Renal pelvis (tissue), 4 donors: ENCODE measurements around the gene SYVN1. TPM values are rescaled to one million over a fixed set of nuclear protein-coding genes. Genes with fewer than 3 reads are reported as not detected.

Source experiments
- DNase-seq: peaks from one replicate; pipeline ENCODE4 v3.0.0-alpha.2; 2013
- polyA plus RNA-seq, 3 donors: library from polyadenylated mRNA; unstranded; fragments of 120-200 nt; gene quantifications; one replicate each; pipeline ENCODE4 v1.2.1, GENCODE V29; 2013; ENCODE audit not compliant: insufficient read length in 3 of 3

The SYVN1 gene
- polyA plus RNA-seq, 3 donors = 48.6 to 51.8 (median 49.6) TPM

DNA sequence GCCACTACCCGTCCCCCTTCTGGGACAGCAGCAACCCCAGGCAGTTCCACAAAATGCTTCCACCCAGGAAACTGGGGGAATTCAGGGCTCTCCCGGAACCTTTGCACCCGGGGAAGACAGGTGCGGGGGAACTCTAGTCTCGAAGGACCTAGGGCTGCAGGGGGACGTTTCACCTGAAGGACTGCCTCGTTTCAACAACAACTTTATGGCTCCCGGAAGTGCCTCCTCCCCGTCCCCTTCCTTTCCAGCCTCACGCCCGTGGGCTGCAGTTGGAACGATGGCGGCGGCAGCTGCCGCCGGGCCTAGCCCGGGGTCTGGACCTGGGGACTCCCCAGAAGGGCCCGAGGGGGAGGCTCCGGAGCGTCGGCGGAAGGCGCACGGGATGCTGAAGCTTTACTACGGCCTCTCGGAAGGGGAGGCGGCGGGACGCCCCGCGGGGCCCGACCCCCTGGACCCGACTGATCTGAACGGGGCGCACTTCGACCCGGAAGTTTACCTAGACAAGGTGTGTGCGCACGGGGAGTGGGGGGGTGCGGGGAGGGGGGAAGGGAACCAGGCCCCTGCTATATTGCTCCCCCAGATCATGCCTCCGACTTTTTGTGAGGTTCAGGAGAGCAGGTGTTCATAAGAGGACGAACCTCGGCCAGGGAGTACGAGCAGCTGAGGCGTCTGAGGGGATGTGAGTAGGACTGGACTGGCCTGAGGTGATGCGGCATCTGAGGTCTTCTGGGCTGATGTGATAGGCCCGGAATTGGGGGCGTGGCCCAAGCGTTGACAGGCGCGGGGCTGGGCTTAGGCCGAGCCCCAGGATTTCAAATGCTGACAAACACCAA lies 38.1 kb downstream of the SYVN1 start, which contains the start of gene VPS51:
Gene VPS51 (plus strand): TSS at position 241 of the 833 bp plus-strand sequence. CDS start 37 bp downstream, at position 278.
- DNase-seq = peak; percentile 92

DNA sequence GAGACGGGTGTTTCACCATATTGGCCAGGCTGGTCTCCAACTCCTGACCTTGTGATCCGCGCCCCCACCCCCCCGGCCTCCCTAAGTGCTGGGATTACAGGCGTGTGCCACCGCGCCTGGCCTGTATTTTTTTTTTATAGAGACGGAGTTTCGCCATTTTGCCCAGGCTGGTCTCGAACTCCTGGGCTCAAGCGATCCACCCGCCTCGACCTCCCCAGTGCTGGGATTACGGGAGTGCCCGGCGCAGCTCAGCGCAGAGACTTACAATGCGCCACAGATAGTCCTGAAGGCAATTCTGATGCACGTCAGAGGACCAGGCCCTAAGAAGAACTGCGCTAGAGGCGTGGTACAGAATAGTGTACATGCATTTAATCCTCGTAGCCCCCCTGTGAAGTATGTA lies 38.9 kb downstream of the SYVN1 start:
- no peak for DNase-seq

- DNase-seq = no peak
Observed at GRCh38 chr11:65090628-65091027, 43.7 kb downstream of the SYVN1 start.

- no peak for DNase-seq
Observed at GRCh38 chr11:65089621-65090020, 44.7 kb downstream of the SYVN1 start.

- DNase-seq = no peak
Observed at GRCh38 chr11:65087827-65088226, 46.5 kb downstream of the SYVN1 start.

DNA sequence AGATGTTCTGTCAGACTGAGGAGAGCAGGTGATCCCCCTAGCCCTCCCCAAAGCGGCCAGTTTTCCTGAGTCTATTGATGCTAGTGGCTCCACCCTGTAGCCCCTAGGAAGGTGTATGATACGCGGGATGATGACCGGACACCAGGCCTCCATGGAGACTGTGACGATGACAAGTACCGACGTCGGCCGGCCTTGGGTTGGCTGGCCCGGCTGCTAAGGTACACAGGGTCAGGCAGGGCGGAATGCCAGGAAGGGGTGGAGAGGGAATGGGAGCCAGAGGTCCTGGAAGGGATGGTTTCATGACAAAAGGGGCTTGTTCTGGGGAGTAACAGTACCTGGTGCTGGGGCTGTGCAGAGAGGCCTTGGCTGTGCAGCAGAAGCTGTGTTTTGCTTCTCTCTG lies 47.1 kb downstream of the SYVN1 start:
- no peak for DNase-seq

- DNase-seq = no peak
Observed at GRCh38 chr11:65086809-65087208, 47.5 kb downstream of the SYVN1 start.

DNA sequence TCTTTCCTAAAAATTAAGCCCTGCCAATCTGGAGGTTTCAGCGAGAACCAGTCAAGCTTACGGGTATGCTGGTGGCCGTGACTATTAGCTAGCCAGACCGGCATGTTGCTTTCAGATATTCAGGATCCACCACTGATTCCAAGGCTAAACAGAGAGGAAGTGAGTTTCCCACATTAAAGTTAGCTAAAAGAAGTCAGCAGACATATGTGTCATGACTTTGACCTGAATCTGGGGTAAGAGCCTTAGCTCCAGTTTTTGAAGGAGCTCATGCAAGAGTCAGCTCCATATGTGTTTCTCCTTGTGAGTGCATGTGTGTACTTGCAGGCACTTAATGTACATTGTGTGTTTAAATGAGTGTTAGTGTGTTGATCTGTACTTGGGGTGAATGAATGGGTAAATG lies 48.9 kb downstream of the SYVN1 start:
- DNase-seq = no peak

DNA sequence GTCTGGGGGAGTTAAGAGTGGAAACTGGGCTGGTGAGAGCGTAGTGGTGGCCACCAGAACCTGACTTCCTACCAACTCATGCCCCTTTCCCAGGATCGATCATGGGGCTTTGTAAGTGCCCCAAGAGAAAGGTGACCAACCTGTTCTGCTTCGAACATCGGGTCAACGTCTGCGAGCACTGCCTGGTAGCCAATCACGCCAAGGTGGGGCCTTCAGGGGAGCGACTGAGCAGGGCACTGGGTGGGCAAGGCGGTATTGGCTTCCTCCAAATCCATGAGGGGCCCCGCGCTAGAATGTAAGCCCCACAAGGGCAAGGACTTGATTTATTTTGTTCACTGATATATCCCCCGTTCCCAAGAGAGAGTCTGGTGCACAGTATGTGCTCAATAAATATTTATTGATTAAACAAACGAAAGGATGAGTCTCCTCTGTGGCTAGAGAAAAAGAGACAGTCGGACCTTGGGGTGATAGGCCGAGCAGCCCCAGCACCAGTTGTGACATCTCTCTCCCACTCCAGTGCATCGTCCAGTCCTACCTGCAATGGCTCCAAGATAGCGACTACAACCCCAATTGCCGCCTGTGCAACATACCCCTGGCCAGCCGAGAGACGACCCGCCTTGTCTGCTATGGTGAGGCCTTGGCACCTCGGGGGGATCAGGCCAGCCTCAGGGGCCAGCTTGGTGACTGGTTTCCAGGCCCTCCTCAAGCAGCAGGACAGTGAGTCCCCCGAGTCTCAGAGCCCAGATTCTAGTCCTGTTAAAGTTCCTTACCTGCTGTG lies 49.5 kb downstream of the SYVN1 start:
- DNase-seq = no peak

DNA sequence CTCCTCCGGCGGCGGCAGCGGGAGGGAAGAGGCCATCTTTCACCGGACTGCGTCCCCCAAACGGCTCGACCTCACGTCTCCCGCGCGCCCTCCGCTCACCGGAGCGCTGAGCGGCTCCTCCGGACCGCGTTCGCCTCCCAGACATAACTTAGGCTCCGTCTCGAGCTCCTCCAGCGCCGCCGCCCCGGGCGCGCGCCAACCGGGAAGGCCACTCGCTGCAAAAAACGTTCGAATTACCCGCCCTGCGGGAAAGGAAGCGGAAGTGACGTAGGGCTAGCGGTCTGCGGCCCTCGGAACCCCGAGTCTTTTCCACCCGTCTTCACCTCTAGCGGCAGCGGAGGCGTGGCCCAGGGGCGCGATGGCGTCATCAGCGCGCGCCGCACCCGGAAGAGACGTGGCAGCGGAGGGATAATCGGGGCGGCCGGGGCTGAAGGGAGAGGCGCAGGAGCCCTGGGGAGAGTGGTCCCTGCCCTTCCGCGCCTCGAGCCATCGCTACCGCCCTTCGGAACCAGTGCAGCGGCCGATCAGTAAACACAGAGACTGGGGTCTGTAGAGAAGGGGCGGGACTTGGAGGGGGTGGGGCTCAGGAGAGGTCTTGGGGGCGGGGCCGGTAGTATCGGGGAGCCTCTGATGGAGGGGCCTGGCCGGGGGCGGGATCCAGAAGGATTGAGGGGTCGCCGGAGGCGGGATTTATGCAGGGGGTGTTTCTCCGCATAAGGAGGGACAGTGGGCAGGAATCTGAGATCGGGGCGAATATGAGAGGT lies 50.3 kb downstream of the SYVN1 start, which contains the start of the genes CDCA5 and ZFPL1:
Gene CDCA5 (minus strand): TSS at position 207 of the 764 bp plus-strand sequence. CDS start 62 bp downstream, at position 145.
Gene ZFPL1 (plus strand): TSS at position 389 of the 764 bp plus-strand sequence. CDS start 477 bp downstream, outside the sequence.
- DNase-seq = peak; percentile 95

DNA sequence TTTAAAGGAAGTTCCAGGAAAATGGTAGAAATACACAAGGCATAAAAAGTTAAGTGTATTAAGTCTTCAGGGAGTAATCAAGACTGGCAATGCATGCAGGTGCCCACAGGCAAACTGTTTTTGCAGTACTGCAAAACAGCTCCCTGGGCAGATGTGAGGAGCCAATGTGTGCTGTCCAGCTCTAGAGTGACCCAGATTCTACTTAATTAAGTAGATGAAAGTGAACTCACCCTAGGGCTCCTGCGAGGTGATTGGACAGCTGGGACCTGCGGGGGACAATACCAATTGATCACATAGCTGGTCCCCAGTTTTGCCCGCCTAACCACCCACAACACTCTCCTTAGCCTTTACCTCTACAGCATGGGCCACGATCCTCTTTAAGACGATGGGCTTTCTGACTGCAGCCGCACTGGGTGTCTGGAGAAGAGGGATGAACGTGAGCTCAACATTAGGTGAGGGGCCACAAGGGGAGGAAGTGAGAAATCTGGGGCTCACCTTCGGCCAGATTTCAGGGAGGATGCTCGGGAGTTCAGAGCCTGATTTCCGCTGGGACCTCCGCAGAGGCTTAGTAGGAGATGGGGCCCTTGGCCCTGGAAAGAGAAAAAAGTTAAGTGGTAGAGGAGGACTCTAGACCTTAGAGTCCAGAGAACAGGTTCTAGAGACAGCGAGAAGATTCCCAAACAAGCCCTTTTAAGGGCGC lies 51.0 kb downstream of the SYVN1 start:
- DNase-seq = no peak

DNA sequence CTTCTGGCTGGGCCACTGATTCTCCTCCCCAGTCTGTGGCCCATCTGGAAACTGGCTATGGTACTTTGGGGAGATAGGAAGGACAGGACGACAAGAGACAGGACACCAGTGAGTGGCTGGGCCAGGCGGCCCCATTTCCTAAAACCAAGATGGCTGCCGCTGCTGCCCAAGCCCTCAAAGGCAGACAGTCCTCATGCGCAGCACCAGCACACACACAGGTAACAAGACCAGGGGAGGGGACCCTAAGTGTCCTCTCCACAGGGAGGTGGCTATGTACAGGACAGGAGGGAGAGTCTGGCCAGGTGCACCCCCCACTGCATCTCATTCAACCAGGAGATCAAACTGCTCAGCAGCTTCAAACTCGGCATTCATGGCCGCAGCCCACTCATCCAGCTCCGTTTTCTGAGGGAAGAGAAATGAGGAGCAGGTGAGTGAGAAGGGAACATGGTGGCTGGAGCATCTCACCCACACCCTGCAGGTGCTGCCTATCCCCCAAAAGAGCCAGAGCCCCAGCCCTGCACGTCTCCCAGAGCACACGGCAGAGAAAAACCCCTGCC lies 55.5 kb downstream of the SYVN1 start:
- DNase-seq = no peak

- DNase-seq = no peak
Observed at GRCh38 chr11:65078151-65078550, 56.2 kb downstream of the SYVN1 start.

DNA sequence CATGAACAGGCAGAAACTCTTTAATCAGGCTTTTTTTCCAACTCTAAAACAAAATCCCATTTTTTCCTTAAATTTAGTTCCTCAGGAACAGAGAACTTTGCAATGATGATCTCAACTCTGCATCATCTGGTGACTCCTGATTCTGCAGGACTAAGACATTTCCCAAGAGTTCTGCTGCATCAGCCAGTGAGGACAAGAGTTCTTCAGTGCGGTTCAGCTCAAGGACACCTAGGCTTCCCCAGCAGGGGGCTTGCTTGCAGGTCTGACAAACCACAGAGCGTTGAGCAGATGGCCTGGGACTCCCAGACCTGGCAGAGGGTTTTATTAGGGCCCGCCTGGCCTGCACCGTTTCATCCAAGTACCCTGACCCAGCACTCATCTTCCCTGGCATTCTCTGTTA lies 56.9 kb downstream of the SYVN1 start:
- no peak for DNase-seq

Other genes with a start within 250 kb of the SYVN1 start
- gene ATG2A, start 217.3 kb downstream of the SYVN1 start, polyA plus RNA-seq = 10 to 100 TPM; 21.7 to 24.1 (median 23.3) TPM
- 10 to 100 TPM; 14.7 to 18.4 (median 17.7) TPM for gene PPP2R5B, start 209.8 kb downstream of the SYVN1 start, polyA plus RNA-seq
- 1 to 10 TPM; 2.0 to 3.7 (median 2.1) TPM for gene GPHA2, start 198.6 kb downstream of the SYVN1 start, polyA plus RNA-seq
- 1 to 10 TPM; 1.0 to 1.4 (median 1.3) TPM for gene MAJIN, start 162.4 kb downstream of the SYVN1 start, polyA plus RNA-seq
- gene BATF2, start 137.5 kb downstream of the SYVN1 start, polyA plus RNA-seq = 1 to 10 TPM; 3.1 to 3.2 (median 3.1) TPM
- 10 to 100 TPM; 62.8 to 73.0 (median 71.0) TPM for gene ARL2, start 120.4 kb downstream of the SYVN1 start, polyA plus RNA-seq
- gene SNX15, start 107.1 kb downstream of the SYVN1 start, polyA plus RNA-seq = 10 to 100 TPM; 31.7 to 32.7 (median 32.0) TPM
- 10 to 100 TPM; 14.1 to 18.2 (median 14.6) TPM for gene SAC3D1, start 93.3 kb downstream of the SYVN1 start, polyA plus RNA-seq
- 10 to 100 TPM in 2 of 3 donors, 1 to 10 TPM in 1; 8.7 to 13.5 (median 11.3) TPM for gene NAALADL1, start 76.0 kb downstream of the SYVN1 start, polyA plus RNA-seq
- 10 to 100 TPM; 18.3 to 23.6 (median 22.6) TPM for gene CDCA5, start 50.5 kb downstream of the SYVN1 start, polyA plus RNA-seq
- gene ZFPL1, start 50.3 kb downstream of the SYVN1 start, polyA plus RNA-seq = 10 to 100 TPM; 30.4 to 37.1 (median 35.4) TPM
- 100 to 1,000 TPM; 120 to 154 (median 140) TPM for gene VPS51, start 38.3 kb downstream of the SYVN1 start, polyA plus RNA-seq
- gene TM7SF2, start 22.6 kb downstream of the SYVN1 start, polyA plus RNA-seq = 100 to 1,000 TPM in 1 of 3 donors, 10 to 100 TPM in 2; 88.7 to 100 (median 97.5) TPM
- gene ZNHIT2, start 16.8 kb downstream of the SYVN1 start, polyA plus RNA-seq = 10 to 100 TPM in 1 of 3 donors, 1 to 10 TPM in 2; 7.8 to 12.4 (median 9.9) TPM
- gene FAU, start 12.4 kb downstream of the SYVN1 start, polyA plus RNA-seq = 100 to 1,000 TPM; 706 to 910 (median 772) TPM
- gene MRPL49, start 12.2 kb downstream of the SYVN1 start, polyA plus RNA-seq = 10 to 100 TPM; 58.8 to 63.2 (median 63.2) TPM
- gene SPDYC, start 35.7 kb upstream of the SYVN1 start, polyA plus RNA-seq = under 1 TPM in 1 of 3 donors, not detected in 2; 0.17 TPM
- gene CAPN1, start 47.4 kb upstream of the SYVN1 start, polyA plus RNA-seq = 100 to 1,000 TPM; 109 to 112 (median 109) TPM
- 10 to 100 TPM; 27.6 to 35.0 (median 30.3) TPM for gene POLA2, start 127.4 kb upstream of the SYVN1 start, polyA plus RNA-seq
- gene CDC42EP2, start 180.3 kb upstream of the SYVN1 start, polyA plus RNA-seq = 10 to 100 TPM; 10.2 to 18.6 (median 12.9) TPM
- gene DPF2, start 199.3 kb upstream of the SYVN1 start, polyA plus RNA-seq = 100 to 1,000 TPM in 1 of 3 donors, 10 to 100 TPM in 2; 96.7 to 102 (median 98.0) TPM
- under 1 TPM; 0.55 to 0.78 (median 0.61) TPM for gene TIGD3, start 220.2 kb upstream of the SYVN1 start, polyA plus RNA-seq
- gene SLC25A45, start 248.1 kb upstream of the SYVN1 start, polyA plus RNA-seq = 1 to 10 TPM; 5.6 to 8.7 (median 8.1) TPM